ENCODE results near the gene FILIP1L. TPM values are rescaled to one million over a fixed set of nuclear protein-coding genes. Genes with fewer than 3 reads are reported as not detected.

The FILIP1L gene
- total RNA-seq, 1 experiment from 2014 or later: 0.07 TPM

DNA sequence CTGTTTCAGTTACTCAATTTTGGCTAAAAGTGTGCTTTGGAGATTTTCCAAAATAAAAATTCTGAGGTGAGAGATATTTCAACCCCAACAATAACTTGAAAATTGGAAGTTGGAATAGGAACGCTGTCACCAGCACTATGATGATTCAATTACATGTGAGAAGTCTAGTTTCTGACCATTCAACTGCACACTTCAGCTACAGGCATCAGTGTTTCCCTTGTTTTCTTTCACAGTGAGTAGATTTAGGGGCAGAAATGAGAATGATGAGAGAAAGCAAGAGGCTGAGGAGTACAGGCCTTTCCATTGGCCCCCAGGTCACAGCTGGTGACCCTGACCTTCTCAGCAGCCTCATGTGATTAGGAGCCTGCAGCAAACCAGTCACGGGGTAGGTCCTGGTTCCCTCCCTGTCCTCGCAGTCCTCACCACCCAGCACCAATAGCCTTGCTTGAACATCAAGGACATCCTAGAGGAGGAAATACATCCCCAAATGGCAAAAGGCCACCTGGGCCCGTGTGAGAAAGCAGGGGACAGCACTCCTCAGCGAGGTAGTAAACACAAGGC, 10.0 kb upstream of the FILIP1L start:
- Histone ChIP-seq H4K5ac (ENCODE audit: insufficient read length, low read depth, low read length) (no peak overlapping the region), H2BK15ac (ENCODE audit: low read depth, low read length) (no peak overlapping the region), H3K4me2 (ENCODE audit: insufficient read depth, insufficient read length, low read length) (no peak overlapping the region), H3K27me3 (ENCODE audit: insufficient read depth, low read length) (no peaks in the 10 kb centered on the region), H3K79me2 (ENCODE audit: insufficient read depth, low read length) (no peaks in the 10 kb centered on the region), H3K14ac (ENCODE audit: insufficient read depth, low read length) (no peak overlapping the region), H4K8ac (replicated peaks; ENCODE audit: insufficient read length, low read depth, low read length) (no peak overlapping the region), H2BK120ac (ENCODE audit: low read depth, low read length, poor library complexity, severe bottlenecking) (no peak overlapping the region), H3K23me2 (ENCODE audit: insufficient read length, low read depth, low read length, poor library complexity, severe bottlenecking) (no peaks in the 10 kb centered on the region), H2BK12ac (ENCODE audit: insufficient read length, low read depth, low read length) (no peak overlapping the region), H3K4ac (ENCODE audit: low read depth, low read length) (no peak overlapping the region), H3K56ac (ENCODE audit: insufficient read length, low read depth, low read length) (no peak overlapping the region), H2AFZ (ENCODE audit: low read length) (no peak overlapping the region), H3K23ac (ENCODE audit: insufficient read length, low read depth, low read length) (no peak overlapping the region), H3K79me1 (ENCODE audit: insufficient read depth, low read depth, low read length, poor library complexity, severe bottlenecking) (no peaks in the 10 kb centered on the region), H2BK5ac (ENCODE audit: insufficient read length, low read length) (no peak overlapping the region), H3K18ac (ENCODE audit: insufficient read length, low read depth, low read length) (no peak overlapping the region), H3K9me3 (ENCODE audit: control insufficient read depth, low read depth, low read length) (no peaks in the 10 kb centered on the region), H4K91ac (ENCODE audit: insufficient read length, low read depth, low read length) (no peak overlapping the region), H2BK20ac (ENCODE audit: low read depth, low read length, poor library complexity, severe bottlenecking) (no peak overlapping the region), H2AK5ac (ENCODE audit: insufficient read length, low read length) (no peak overlapping the region), H3K27ac (ENCODE audit: insufficient read length, low read depth, low read length) (no peak overlapping the region), H3T11ph (ENCODE audit: low read length) (no peak overlapping the region), H4K20me1 (ENCODE audit: control insufficient read depth, insufficient read depth, insufficient read length) (no peaks in the 10 kb centered on the region), H3K4me1 (ENCODE audit: insufficient read depth, low read length) (peaks cover 4% of the 10 kb centered on the region; the same call in 1 of the 2 replicates), H3K9ac (ENCODE audit: extremely low read depth, insufficient read length, low read length) (no peak overlapping the region)
- peaks cover 16 to 18% of the 10 kb centered on the region in 2 experiments for H3K4me1 Mint-ChIP-seq
- no peaks in the 10 kb centered on the region for H3K36me3 Mint-ChIP-seq (ENCODE audit: insufficient read depth in 1 of 3, low read depth in 3 of 3)
- DNase-seq: no peak
- no peak for TF ChIP-seq CTCF (conservative IDR thresholded peaks at IDR 0.05)
- H3K4me3 Mint-ChIP-seq: no peak overlapping the region
- no CpG with 5 or more reads among the region's 5 CpGs for WGBS (ENCODE audit: extremely low coverage, insufficient read length, low lambda C conversion rate)
- H3K27ac Mint-ChIP-seq: no peak overlapping the region
- H3K27me3 Mint-ChIP-seq (ENCODE audit: low read depth): no peaks in the 10 kb centered on the region
- no peaks in the 10 kb centered on the region for H3K9me3 Mint-ChIP-seq
